Coronary artery (tissue), 2 donors: ENCODE results near the gene CFAP99.

ENCODE experiments used
- DNase-seq: peaks from one replicate; pipeline ENCODE4 v3.0.0-alpha.2; 2017; ENCODE audit warnings: low spot score
- H3K27ac ChIP-seq, 2 donors: fragments of 200-600 bp; sonication (generic); one replicate each; pipeline ENCODE4 v1.5.1; 2016 to 2019
- H3K4me3 ChIP-seq: fragments of 200-600 bp; sonication (generic); 2 replicates; pipeline ENCODE4 v1.5.1; 2016; ENCODE audit warnings: mild to moderate bottlenecking, moderate library complexity
- CTCF ChIP-seq: fragments of 200-600 bp; sonication (generic); IDR thresholded peaks from one replicate; pipeline ENCODE4 v1.5.1; 2019; ENCODE audit warnings: antibody characterized with exemption

The CFAP99 gene

GRCh38 chr4:2436761-2437474, 18.2 kb downstream of the CFAP99 start:
- TF ChIP-seq CTCF = no peak
- Histone ChIP-seq H3K4me3 (no peak overlapping the region), H3K27ac (no peak overlapping the region)
- DNase-seq = no peak

GRCh38 chr4:2437475-2438215, 18.9 kb downstream of the CFAP99 start:
- H3K4me3 ChIP-seq = no peak overlapping the region
- no peak overlapping the region for H3K27ac ChIP-seq
- TF ChIP-seq CTCF = no peak
- DNase-seq = no peak

GRCh38 chr4:2438822-2439718, 20.3 kb downstream of the CFAP99 start:
- Histone ChIP-seq H3K4me3 (no peak overlapping the region), H3K27ac (no peak overlapping the region)
- DNase-seq = no peak
- TF ChIP-seq CTCF = no peak

GRCh38 chr4:2441393-2442174, 22.8 kb downstream of the CFAP99 start:
- no peak for DNase-seq
- TF ChIP-seq CTCF = peak; percentile 28
- H3K4me3 ChIP-seq = no peak overlapping the region
- H3K27ac ChIP-seq = no peak overlapping the region

GRCh38 chr4:2442175-2442993, 23.6 kb downstream of the CFAP99 start:
- H3K4me3 ChIP-seq = no peak overlapping the region
- TF ChIP-seq CTCF = no peak
- no peak for DNase-seq

More at GRCh38 chr4:2442175-2442993, 23.6 kb downstream of the CFAP99 start:
- no peak overlapping the region for H3K27ac ChIP-seq
